ENCODE results near the gene GDPD5. TPM values are rescaled to one million over a fixed set of nuclear protein-coding genes. Genes with fewer than 3 reads are reported as not detected.

Gene GDPD5, protein sequence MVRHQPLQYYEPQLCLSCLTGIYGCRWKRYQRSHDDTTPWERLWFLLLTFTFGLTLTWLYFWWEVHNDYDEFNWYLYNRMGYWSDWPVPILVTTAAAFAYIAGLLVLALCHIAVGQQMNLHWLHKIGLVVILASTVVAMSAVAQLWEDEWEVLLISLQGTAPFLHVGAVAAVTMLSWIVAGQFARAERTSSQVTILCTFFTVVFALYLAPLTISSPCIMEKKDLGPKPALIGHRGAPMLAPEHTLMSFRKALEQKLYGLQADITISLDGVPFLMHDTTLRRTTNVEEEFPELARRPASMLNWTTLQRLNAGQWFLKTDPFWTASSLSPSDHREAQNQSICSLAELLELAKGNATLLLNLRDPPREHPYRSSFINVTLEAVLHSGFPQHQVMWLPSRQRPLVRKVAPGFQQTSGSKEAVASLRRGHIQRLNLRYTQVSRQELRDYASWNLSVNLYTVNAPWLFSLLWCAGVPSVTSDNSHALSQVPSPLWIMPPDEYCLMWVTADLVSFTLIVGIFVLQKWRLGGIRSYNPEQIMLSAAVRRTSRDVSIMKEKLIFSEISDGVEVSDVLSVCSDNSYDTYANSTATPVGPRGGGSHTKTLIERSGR
- 6.8 TPM for polyA plus RNA-seq (2012; ENCODE audit: insufficient read depth, insufficient read length)

DNA sequence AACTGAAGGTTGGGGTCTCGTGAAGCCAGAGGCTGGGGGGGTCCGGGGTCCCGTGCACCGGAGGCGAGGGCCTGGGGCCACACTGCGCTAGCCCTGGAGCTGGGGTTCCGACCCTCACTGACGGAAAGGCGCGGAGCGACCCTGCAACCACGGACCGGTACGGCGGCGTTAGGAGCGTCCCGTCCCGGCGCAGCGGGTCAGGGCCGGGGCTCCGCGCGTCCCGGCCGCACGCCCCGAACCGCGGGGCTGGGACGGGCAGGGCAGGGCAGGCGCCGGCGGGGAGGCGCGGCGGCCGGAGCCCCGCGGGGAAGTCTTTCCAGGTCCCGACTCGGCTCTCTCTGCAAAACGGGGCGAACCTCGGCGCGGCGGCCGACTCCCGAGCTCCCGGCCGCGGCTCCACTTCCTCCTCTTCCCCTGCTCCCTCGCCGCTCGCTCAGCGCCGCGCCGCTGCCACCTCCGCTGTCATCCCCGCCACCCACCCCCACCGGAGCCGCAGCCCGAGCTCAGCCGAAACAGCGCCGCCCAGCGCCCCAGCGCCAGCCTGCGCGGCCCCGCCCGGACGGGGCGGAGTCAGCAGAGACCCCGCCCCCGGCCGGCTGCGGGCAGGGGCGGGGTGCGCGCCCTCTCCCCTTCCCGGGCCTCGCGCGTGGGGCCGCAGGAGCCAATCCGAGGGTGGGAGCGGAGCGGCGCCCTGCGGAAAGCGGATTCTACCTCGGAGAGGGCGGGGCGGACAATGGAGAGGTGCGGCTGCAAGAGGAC, at the start of gene GDPD5:
TSS of gene GDPD5 (minus strand) at position 509 of the 759 bp plus-strand sequence. CDS start 48,206 bp downstream, outside the sequence.
- DNase-seq (ENCODE audit: low read depth, low spot score): peak; percentile 78
- H3K4me3 ChIP-seq (ENCODE audit: low read length): peak within 1 kb of the TSS; percentile 71

DNA sequence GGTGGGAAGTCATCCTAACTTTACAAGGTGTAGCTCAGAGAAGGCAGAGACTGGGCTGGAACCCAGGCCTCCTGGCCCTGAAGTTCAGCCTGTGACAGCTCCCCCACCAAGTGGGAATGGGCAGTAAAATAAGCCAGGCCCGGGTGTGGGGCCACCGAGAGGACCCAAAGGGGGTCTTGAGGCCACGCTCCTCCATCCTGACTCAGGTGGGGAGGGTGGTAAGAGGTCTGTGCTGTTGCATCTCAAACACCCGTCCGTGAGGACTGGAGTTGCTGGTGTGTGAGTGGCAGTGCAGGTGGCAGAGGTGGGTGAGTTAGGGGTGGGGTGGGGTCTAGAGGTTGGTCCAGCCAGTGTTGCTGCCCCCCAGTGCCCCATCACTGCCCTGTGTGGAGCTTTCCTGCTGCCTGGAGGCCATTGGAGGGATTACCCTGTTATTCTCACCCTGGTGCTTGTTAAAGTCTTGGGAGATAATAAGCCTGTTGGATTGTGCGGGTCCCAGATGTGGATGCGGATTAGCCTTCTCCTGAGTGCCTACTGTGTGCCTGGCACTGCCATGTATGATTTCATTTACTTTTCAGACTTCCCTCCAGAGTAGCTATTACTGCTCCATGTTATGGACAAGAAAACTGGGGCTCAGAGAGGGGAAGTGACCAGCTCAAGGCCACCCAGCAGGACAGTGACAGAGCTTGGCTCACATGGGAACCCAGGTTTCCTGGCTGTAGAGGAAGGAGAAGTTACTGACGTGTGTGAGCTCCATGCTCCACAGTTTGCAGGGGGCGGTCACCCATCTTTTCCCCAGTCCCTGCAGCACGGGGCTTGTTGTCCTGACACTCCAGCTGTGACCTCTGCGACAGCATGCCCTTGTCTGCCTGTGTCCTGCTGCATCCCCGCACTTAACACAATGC, 49.2 kb upstream of the GDPD5 start:
- no peak for DNase-seq (ENCODE audit: low read depth, low spot score)
- H3K4me3 ChIP-seq (ENCODE audit: low read length): no peak overlapping the region

DNA sequence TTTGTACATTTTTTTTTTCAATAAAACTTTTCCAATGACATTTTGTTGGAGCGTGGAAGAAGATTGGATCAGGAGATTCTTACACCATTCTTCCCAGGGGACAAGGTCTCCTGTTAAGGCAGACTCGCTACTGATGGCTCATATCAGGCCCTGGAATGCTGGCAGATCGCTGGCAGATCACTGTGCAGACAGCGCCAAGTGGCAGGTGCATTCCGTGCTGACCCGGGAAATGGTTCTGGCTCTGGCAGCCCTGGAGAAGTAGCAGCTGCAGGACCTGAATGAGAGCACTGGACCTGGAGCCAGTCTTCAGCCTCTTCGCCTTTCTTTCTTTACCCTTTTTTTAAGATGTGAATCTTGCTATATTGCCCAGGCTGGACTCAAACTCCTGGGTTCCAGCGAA, 47.0 kb upstream of the GDPD5 start:
- DNase-seq (ENCODE audit: low read depth, low spot score): no peak
- H3K4me3 ChIP-seq (ENCODE audit: low read length): no peak overlapping the region

DNA sequence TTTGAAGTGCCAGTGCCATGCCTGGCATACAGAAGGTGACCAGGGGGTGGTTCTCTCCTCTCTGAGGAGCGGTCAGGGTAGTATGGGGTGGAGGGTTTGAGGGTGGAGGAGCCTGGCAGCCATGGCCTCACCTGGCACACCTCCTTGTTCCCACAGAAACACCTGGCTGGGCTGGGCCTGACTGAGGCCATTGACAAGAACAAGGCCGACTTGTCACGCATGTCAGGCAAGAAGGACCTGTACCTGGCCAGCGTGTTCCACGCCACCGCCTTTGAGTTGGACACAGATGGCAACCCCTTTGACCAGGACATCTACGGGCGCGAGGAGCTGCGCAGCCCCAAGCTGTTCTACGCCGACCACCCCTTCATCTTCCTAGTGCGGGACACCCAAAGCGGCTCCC, 45.9 kb upstream of the GDPD5 start:
- no peak overlapping the region for H3K4me3 ChIP-seq (ENCODE audit: low read length)
- DNase-seq (ENCODE audit: low read depth, low spot score): no peak

DNA sequence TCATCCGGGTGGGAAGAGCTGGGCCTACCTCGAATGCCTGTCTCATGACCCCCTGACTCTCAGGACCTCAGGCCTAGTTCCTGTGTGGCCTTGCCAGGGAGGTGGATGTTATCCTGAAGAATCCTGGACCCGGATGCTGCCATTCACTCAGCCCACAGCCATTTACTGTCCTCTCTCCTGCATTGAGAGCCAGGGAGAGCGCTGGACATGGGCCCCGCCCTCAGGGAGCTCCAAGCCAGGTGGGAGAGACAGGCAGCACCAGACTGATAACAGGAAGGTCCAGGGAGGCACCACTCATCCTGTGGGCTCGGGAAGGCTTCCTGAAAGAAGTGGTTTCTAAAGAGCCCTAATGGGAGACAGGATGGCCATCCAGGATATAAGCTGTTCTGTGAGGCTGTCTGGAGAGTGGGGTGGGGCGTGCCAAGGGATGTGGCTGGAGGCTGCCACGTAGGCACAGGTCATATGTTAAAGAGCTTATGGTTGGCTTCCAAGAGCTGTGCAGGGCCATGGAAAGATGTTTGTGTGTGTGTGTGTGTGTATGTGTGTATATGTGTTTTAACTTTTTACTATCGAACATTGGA, 44.9 kb upstream of the GDPD5 start:
- no peak for DNase-seq (ENCODE audit: low read depth, low spot score)
- no peak overlapping the region for H3K4me3 ChIP-seq (ENCODE audit: low read length)

DNA sequence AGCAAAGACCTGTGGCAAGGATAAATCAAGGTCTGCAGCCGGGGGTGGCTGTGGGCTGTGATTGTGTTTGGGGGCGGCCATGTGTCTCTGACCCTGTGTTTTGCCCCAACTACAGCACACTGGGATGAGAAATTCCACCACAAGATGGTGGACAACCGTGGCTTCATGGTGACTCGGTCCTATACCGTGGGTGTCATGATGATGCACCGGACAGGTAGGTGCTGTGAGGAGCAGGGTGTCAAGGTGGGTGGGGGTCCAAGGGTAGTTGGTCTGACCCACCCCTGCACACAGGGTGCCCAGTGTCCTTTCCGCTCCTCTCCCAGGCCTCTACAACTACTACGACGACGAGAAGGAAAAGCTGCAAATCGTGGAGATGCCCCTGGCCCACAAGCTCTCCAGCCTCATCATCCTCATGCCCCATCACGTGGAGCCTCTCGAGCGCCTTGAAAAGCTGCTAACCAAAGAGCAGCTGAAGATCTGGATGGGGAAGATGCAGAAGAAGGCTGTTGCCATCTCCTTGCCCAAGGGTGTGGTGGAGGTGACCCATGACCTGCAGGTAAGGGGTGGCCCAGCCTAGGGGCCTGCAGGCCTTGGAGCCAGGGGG, 43.0 kb upstream of the GDPD5 start:
- H3K4me3 ChIP-seq (ENCODE audit: low read length): no peak overlapping the region

DNA sequence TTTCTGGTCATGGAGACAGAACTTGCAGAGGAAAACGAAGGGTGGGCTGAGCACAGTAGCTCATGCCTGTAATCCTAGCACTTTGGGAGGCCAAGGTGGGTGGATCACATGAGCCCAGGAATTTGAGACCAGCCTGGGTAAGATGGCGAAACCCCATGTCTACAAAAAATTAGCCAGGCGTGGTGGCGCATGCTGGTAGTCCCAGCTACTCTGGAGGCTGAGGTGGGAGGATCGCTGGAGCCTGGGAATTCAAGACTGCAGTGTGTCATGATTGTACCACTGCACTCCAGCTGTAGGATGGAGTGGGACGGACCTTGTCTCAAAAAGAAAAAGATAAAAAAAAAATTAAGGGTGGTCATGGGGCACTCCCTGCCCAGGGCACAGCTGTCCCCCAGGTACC, 42.2 kb upstream of the GDPD5 start:
- DNase-seq (ENCODE audit: low read depth, low spot score): no peak

More for the DNA sequence above, 43.0 kb upstream of the GDPD5 start:
- no peak for DNase-seq (ENCODE audit: low read depth, low spot score)

DNA sequence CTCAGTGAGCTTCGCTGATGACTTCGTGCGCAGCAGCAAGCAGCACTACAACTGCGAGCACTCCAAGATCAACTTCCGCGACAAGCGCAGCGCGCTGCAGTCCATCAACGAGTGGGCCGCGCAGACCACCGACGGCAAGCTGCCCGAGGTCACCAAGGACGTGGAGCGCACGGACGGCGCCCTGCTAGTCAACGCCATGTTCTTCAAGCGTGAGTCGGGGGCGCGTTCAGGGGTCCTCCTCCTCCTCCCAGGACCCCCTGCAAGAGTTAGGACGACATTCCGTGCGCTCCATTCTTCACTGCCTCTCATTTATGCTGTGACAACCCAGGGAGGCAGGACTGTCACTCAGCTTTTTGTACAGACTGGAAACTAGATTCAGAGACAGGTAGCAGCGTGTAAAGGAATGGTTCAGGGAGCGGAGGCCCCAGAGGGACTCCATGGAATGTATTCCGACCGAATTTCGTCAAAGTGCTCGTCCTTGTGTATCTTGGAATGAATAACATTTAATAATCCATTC, 41.1 kb upstream of the GDPD5 start:
- H3K4me3 ChIP-seq (ENCODE audit: low read length): no peak overlapping the region
- DNase-seq (ENCODE audit: low read depth, low spot score): no peak

More for the DNA sequence above, 42.2 kb upstream of the GDPD5 start:
- no peak overlapping the region for H3K4me3 ChIP-seq (ENCODE audit: low read length)

DNA sequence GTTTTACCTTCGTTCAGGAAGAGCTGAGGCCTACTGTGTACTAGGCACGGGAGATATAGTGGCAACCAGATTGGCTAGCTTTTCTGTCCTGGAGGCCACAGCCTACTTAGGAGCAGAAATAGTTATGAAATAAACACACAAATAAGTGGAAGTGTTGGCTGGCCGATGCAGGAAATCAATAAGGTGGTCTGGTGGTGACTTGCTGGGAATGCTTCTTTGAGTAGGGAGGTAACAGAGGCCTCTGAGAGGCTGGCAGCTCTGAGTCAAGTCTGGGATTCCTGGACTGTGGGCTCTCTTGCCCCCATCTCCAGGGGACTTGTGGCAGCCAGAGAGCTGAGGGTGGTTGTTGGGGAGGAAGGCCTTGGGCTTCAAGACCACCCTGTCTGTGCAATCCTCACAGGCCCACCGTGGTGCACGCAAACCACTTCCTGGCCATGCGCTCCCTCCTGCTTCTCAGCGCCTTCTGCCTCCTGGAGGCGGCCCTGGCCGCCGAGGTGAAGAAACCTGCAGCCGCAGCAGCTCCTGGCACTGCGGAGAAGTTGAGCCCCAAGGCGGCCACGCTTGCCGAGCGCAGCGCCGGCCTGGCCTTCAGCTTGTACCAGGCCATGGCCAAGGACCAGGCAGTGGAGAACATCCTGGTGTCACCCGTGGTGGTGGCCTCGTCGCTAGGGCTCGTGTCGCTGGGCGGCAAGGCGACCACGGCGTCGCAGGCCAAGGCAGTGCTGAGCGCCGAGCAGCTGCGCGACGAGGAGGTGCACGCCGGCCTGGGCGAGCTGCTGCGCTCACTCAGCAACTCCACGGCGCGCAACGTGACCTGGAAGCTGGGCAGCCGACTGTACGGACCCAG, 40.4 kb upstream of the GDPD5 start:
- DNase-seq (ENCODE audit: low read depth, low spot score): peak; percentile 51
- no peak overlapping the region for H3K4me3 ChIP-seq (ENCODE audit: low read length)

DNA sequence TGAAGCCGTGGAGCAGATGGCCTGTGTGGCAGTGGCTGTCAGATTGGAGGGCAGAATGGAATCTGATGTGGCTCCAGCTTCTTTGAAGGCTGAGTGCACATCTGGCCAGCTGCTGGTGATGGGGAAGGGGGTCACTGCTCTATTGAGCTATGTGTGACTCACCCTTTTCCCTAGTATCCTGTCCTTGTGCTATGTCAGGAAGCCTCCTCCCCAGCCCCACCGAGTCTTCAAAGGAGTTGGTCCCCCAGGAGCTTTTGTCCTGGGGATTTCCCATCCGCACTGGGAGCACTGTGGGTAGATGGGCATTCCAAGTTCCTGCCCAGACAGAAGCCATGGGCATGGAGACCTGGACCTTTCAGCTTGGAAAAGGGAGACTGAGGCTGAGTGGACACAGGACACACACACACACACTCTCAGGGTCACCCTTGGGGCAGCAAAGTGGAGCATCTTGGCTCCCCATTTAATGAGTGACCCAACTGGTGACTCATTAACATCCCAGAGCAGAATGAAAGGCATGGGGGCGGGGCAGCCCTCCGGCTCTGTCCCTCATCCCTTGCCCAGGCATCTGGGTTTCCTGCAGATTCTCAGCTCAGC, 39.6 kb upstream of the GDPD5 start:
- H3K4me3 ChIP-seq (ENCODE audit: low read length): no peak overlapping the region
- no peak for DNase-seq (ENCODE audit: low read depth, low spot score)

DNA sequence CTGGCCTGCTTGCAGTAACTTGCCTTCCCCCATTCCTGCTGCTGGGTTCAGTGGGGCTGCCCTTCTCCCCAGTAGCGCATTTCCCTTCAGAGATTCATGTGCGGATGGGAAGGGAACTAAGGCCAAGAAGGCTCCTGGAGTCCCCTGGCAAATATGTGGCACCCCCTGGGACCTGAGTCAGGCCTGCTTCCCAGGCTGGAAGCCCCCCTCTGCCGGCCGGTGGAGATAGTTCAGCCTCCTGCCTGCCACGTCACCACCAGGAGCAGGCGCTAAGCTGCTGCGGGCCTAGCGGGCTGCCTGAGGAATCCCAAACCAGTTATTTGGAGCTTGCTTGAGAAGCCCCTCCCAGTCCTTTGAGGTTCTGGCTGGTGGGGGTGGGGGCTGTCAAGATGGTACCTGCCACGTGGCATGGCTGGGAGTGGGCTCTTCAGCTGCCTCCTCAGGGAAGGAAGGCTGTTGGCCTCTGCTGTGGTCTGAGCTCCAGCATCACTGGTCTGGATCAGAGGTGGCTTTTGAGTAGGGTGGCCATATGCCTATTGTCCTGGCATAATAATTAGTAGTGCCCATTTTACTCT, 38.3 kb upstream of the GDPD5 start:
- no peak for DNase-seq (ENCODE audit: low read depth, low spot score)

DNA sequence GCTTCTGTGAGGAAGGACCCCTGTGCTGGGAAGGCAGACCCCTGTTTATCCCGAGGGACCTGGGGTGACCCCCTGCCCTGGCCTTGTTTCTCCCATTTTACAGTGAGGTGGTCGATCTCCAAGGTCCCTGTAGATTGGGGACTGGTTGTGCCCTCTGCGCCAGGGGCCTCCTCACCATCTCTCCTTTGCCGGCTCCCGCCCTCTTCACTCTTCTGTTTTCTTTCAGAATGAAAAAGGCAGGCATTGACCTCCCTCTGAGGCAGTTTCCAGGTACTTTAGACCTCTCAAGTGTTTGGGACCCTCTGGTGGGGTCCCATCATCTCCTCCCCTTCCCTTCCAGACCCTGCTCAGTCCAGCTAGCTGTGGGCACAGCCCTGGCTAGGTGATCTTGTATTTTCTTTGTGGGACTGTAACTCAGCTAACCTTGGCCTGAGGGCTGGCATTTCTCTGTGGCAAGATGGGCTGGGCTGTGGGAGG, 37.8 kb upstream of the GDPD5 start:
- H3K4me3 ChIP-seq (ENCODE audit: low read length): no peak overlapping the region

More for the DNA sequence above, 38.3 kb upstream of the GDPD5 start:
- no peak overlapping the region for H3K4me3 ChIP-seq (ENCODE audit: low read length)

DNA sequence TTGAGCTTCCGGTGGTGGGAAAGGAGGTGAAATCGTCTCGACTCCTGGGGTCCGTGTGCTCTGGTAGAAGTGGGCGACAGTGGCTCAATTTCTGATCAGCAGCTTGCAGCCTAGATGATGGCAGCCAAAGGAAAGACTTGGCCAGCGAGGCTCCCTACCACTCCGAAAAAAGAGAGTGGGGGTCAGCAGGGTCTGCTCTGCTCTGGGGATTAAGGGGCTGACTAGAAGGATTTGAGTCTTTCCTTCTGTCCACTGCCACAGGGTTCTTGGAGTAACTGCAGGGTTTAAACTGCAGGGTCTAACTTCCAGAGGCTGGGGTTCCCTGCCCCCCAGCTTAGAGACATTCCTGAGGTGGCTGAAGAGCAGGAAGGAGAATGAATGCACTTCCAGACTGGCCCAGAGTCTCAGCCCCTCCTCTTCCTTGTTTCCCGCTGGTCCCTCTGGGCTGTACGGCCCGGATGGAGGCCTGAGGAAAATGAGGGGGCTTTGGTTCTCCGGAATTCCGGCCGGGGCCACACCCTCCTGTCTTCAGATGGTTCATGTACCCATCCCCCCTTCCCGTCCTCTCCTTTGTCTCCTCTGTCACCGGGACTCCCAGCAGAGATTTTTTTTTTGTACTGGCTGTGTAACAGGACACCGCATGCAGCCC, 37.2 kb upstream of the GDPD5 start:
- H3K4me3 ChIP-seq (ENCODE audit: low read length): peak overlapping the region; percentile 68
- DNase-seq (ENCODE audit: low read depth, low spot score): no peak

More for the DNA sequence above, 37.8 kb upstream of the GDPD5 start:
- DNase-seq (ENCODE audit: low read depth, low spot score): no peak

DNA sequence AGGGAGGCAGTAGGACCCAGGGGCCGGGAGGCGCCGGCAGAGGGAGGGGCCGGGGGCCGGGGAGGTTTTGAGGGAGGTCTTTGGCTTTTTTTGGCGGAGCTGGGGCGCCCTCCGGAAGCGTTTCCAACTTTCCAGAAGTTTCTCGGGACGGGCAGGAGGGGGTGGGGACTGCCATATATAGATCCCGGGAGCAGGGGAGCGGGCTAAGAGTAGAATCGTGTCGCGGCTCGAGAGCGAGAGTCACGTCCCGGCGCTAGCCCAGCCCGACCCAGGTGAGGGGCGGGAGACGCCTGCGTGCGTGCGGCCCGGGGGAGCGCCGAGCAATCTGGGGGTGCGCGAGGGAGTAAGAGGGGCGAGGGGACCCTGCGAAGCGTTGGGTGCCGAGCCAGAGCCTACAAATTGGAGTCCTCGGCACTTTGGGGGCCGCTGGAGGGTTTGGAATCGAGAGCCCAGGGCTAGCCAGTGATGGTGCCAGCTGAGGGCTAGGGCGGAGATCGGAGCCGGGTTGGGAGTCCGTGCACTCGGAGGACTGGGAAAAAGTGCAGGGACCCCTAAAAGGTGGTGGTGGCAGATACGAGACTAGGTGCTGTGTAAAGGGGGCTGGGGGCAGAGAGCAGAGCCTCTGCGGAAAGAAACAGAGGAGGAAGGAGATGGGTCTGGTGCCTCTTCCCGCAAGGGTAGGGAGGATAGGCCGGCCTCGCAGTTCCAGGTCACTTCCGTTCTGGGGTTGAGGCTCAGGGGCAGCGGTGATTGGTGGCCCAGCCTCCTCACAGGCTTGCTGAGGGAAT, 36.5 kb upstream of the GDPD5 start, which contains the start of gene SERPINH1:
TSS of gene SERPINH1 (plus strand) at position 206 of the 788 bp plus-strand sequence. CDS start 4,097 bp downstream, outside the sequence.
- H3K4me3 ChIP-seq (ENCODE audit: low read length): peak within 1 kb of the TSS; percentile 68
- no peak for DNase-seq (ENCODE audit: low read depth, low spot score)

Data from Jurkat, Clone E6-1 (cell line).